Measurements from ENCODE around the gene PNRC2.

DNA sequence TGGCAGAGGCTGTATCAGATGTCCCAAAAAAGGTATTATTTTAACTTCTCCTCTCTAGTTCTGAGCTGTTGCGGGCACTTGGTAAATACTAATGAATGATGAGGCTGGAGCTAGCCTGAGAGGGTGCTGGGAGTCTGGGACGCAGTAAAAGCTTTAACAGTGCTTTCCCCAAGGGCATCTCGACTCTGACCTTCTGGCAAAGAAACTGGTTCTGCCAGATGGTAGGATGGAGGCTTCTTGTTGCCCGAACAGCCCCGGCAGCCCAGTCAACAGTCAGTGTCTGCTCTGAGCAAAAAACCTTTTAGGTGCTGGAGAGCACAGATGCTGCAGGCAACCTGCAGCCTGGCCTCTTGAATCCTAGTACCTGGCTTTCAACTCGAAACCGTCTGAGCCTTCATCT is 2.5 kb upstream of the PNRC2 start:
- TF ChIP-seq, protein P1, sequence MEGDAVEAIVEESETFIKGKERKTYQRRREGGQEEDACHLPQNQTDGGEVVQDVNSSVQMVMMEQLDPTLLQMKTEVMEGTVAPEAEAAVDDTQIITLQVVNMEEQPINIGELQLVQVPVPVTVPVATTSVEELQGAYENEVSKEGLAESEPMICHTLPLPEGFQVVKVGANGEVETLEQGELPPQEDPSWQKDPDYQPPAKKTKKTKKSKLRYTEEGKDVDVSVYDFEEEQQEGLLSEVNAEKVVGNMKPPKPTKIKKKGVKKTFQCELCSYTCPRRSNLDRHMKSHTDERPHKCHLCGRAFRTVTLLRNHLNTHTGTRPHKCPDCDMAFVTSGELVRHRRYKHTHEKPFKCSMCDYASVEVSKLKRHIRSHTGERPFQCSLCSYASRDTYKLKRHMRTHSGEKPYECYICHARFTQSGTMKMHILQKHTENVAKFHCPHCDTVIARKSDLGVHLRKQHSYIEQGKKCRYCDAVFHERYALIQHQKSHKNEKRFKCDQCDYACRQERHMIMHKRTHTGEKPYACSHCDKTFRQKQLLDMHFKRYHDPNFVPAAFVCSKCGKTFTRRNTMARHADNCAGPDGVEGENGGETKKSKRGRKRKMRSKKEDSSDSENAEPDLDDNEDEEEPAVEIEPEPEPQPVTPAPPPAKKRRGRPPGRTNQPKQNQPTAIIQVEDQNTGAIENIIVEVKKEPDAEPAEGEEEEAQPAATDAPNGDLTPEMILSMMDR (IDR thresholded peaks at IDR 0.05), result no peak
- TF ChIP-seq POLR2A (IDR thresholded peaks at IDR 0.05), result no peak
